Neutrophil (primary cell): ENCODE measurements around the gene AOPEP.

Experiments used
- H3K27ac ChIP-seq: fragments of 200-600 bp; sonication (generic); 2 replicates; pipeline ENCODE4 v1.5.1; 2016; ENCODE audit warnings: mild to moderate bottlenecking, moderate library complexity
- H3K27me3 ChIP-seq: fragments of 200-600 bp; sonication (generic); 2 replicates; pipeline ENCODE4 v1.6.0; 2016; ENCODE audit warnings: mild to moderate bottlenecking
- H3K36me3 ChIP-seq: fragments of 200-600 bp; sonication (generic); 2 replicates; pipeline ENCODE4 v1.5.1; 2017
- H3K4me1 ChIP-seq, 2 experiments: fragments of 200-600 bp in 1 of 2; sonication (generic) in 1 of 2; 1 replicate in 1 of 2; 2 replicates in 1 of 2; pipeline versions ENCODE4 v1.5.1 to v1.6.1; 2013 to 2016; ENCODE audit warnings: low read depth in 1 of 2, low read length in 1 of 2, mild to moderate bottlenecking in 1 of 2, moderate library complexity in 1 of 2; ENCODE audit not compliant: control insufficient read depth in 1 of 2, insufficient read depth in 1 of 2
- H3K4me3 ChIP-seq, 2 experiments: fragments of 200-600 bp in 1 of 2; sonication (generic) in 1 of 2; 1 replicate in 1 of 2; 2 replicates in 1 of 2; pipeline ENCODE4 v1.5.1; 2013 to 2016; ENCODE audit warnings: low read depth in 1 of 2, low read length in 1 of 2, mild to moderate bottlenecking in 1 of 2, moderate library complexity in 1 of 2
- H3K9me3 ChIP-seq: fragments of 200-600 bp; sonication (generic); 2 replicates; pipeline ENCODE4 v1.5.1; 2016
- CTCF ChIP-seq: fragments of 200-600 bp; sonication (generic); IDR thresholded peaks from 2 replicates; pipeline ENCODE4 v1.5.1; 2016; ENCODE audit warnings: antibody characterized with exemption

The AOPEP gene

GRCh38 chr9:94985649-94986048 lies 259.1 kb downstream of the AOPEP start:
- no peak overlapping the region for H3K27ac ChIP-seq
- H3K9me3 ChIP-seq, result no peaks in the 10 kb centered on the region
- no peak overlapping the region for H3K4me3 ChIP-seq
- no peaks in the 10 kb centered on the region for H3K36me3 ChIP-seq
- no peak for TF ChIP-seq CTCF
- H3K27me3 ChIP-seq, result no peaks in the 10 kb centered on the region
- no peaks in the 10 kb centered on the region for H3K4me1 ChIP-seq

- TF ChIP-seq CTCF, result no peak
- H3K9me3 ChIP-seq, result no peaks in the 10 kb centered on the region
- H3K4me1 ChIP-seq, result no peaks in the 10 kb centered on the region
- no peaks in the 10 kb centered on the region for H3K27me3 ChIP-seq
- H3K36me3 ChIP-seq, result no peaks in the 10 kb centered on the region
- no peak overlapping the region for H3K4me3 ChIP-seq
- H3K27ac ChIP-seq, result no peak overlapping the region
These were observed 261.2 kb downstream of the AOPEP start for GRCh38 chr9:94987731-94988130.

- Histone ChIP-seq H3K27me3 (no peaks in the 10 kb centered on the region), H3K4me1 (no peaks in the 10 kb centered on the region), H3K9me3 (no peaks in the 10 kb centered on the region), H3K4me3 (no peak overlapping the region), H3K36me3 (no peaks in the 10 kb centered on the region), H3K27ac (no peak overlapping the region)
- TF ChIP-seq CTCF, result no peak
These were observed 264.5 kb downstream of the AOPEP start for GRCh38 chr9:94990897-94991561.

- Histone ChIP-seq H3K36me3 (no peaks in the 10 kb centered on the region), H3K4me3 (no peak overlapping the region), H3K27ac (no peak overlapping the region), H3K4me1 (no peaks in the 10 kb centered on the region), H3K9me3 (no peaks in the 10 kb centered on the region), H3K27me3 (no peaks in the 10 kb centered on the region)
- no peak for TF ChIP-seq CTCF
These were observed 265.7 kb downstream of the AOPEP start for GRCh38 chr9:94991961-94992907.

- H3K4me3 ChIP-seq, result no peak overlapping the region
- H3K9me3 ChIP-seq, result no peaks in the 10 kb centered on the region
- no peaks in the 10 kb centered on the region for H3K27me3 ChIP-seq
- H3K4me1 ChIP-seq, result no peaks in the 10 kb centered on the region
- no peaks in the 10 kb centered on the region for H3K36me3 ChIP-seq
- no peak for TF ChIP-seq CTCF
- H3K27ac ChIP-seq, result no peak overlapping the region
These were observed 266.8 kb downstream of the AOPEP start for GRCh38 chr9:94993160-94993820.
